ENCODE measurements around the gene HS3ST3A1. TPM values are rescaled to one million over a fixed set of nuclear protein-coding genes. Genes with fewer than 3 reads are reported as not detected.
"Not testable (repeated sequence)": the region's sequence is repeated elsewhere in the genome, so short reads cannot be mapped to it uniquely, and the experiment has no call there.

Gene HS3ST3A1
- total and polyA plus RNA-seq, 2 of the 8 experiments (the other 6 are each of a cell fraction or from before 2014, with no cell fraction given) = 5.4 to 5.7 TPM

- H4K91ac ChIP-seq (replicated peaks; ENCODE audit: insufficient read length, low read length); H3K36me3 ChIP-seq (ENCODE audit: control insufficient read depth in 2 of 4, insufficient read depth in 4 of 4, low read length in 3 of 4); CTCF ChIA-PET (ENCODE audit: partially characterized antibody); H2BK15ac ChIP-seq (ENCODE audit: low read length); H2BK12ac ChIP-seq (ENCODE audit: low read depth, low read length); H3K23me2 ChIP-seq (ENCODE audit: low read depth, low read length); H4K8ac ChIP-seq (ENCODE audit: extremely low read depth, insufficient read depth, low read length); H2BK5ac ChIP-seq (ENCODE audit: low read depth, low read length); H3K4ac ChIP-seq (replicated peaks; ENCODE audit: insufficient read length, low read depth, low read length); H3K23ac ChIP-seq (ENCODE audit: insufficient read length); H3K79me2 ChIP-seq (ENCODE audit: control insufficient read depth in 1 of 2, insufficient read depth in 2 of 2, low read length in 2 of 2); FAIRE-seq; H2AFZ ChIP-seq (ENCODE audit: low read length); H3K27ac ChIP-seq (ENCODE audit: low read depth, low read length); H3K18ac ChIP-seq (ENCODE audit: extremely low read depth, low read length); H2BK20ac ChIP-seq (ENCODE audit: low read length); H3K14ac ChIP-seq (ENCODE audit: insufficient read length); H4K5ac ChIP-seq (ENCODE audit: insufficient read length, low read depth, low read length); H4K20me1 ChIP-seq (replicated peaks in 1 of 2; ENCODE audit: control insufficient read depth in 1 of 2, insufficient read depth in 2 of 2, low read length in 2 of 2); DNase-seq (ENCODE audit: low read depth in 1 of 2, low spot score in 2 of 2); H3K4me2 ChIP-seq (ENCODE audit: insufficient read depth in 1 of 2, low read depth in 2 of 2, low read length in 2 of 2); H2AK5ac ChIP-seq (ENCODE audit: low read depth, low read length); H3K79me1 ChIP-seq (ENCODE audit: low read depth, low read length); H3K9me3 ChIP-seq (ENCODE audit: insufficient read depth in 2 of 2, low read depth in 1 of 2, low read length in 1 of 2); H3K9ac ChIP-seq (replicated peaks in 1 of 4; ENCODE audit: extremely low read depth in 1 of 4, low read depth in 3 of 4, low read length in 3 of 4); H3K4me3 ChIP-seq (ENCODE audit: extremely low read depth in 1 of 4, insufficient read depth in 2 of 4, low read depth in 3 of 4, low read length in 4 of 4); H3K56ac ChIP-seq (replicated peaks; ENCODE audit: insufficient read length, low read depth, low read length); H3K4me1 ChIP-seq (replicated peaks in 1 of 4; ENCODE audit: control insufficient read depth in 3 of 4, insufficient read depth in 4 of 4, low read length in 3 of 4); H2BK120ac ChIP-seq (replicated peaks; ENCODE audit: low read depth, low read length); POLR2A ChIA-PET (ENCODE audit: partially characterized antibody); H3K27me3 ChIP-seq (replicated peaks in 1 of 4; ENCODE audit: control insufficient read depth in 3 of 4, extremely low read depth in 1 of 4, insufficient read depth in 3 of 4, low read length in 3 of 4): not testable (repeated sequence)
- 96% methylated on average over 11 of the region's 35 CpGs; no CpG with 5 or more reads in 1 of the 2 experiments for WGBS, 2 experiments (ENCODE audit: extremely low coverage in 1 of 2, insufficient coverage in 1 of 2, insufficient read length in 1 of 2, insufficient replicate concordance in 2 of 2, low coverage in 1 of 2, low lambda C conversion rate in 2 of 2, missing lambda C conversion rate in 1 of 2)
Measured at GRCh38 chr17:13496553-13497056, 105.1 kb downstream of the HS3ST3A1 start.
